Esophagus (tissue), 2 donors: ENCODE data around the gene SLC5A1. TPM values are rescaled to one million over a fixed set of nuclear protein-coding genes. Genes with fewer than 3 reads are reported as not detected.

Experiments
- H3K27ac ChIP-seq, 2 donors: one replicate each; pipeline ENCODE4 v1.5.1; 2013; ENCODE audit warnings: low read depth in 2 of 2, mild to moderate bottlenecking in 2 of 2, inconsistent platforms in 1 of 2, low read length in 1 of 2, moderate library complexity in 1 of 2
- H3K27me3 ChIP-seq, 2 donors: one replicate each; pipeline ENCODE4 v1.6.1; 2013; ENCODE audit warnings: low read length in 2 of 2, control low read depth in 1 of 2, mild to moderate bottlenecking in 1 of 2; ENCODE audit not compliant: insufficient read depth in 2 of 2, control insufficient read depth in 1 of 2
- H3K36me3 ChIP-seq, 2 donors: one replicate each; pipeline ENCODE4 v1.6.1; 2013; ENCODE audit warnings: low read length in 1 of 2; ENCODE audit not compliant: control insufficient read depth in 2 of 2, insufficient read depth in 2 of 2
- H3K4me1 ChIP-seq, 2 donors: one replicate each; pipeline ENCODE4 v1.6.1; 2013; ENCODE audit warnings: low read length in 1 of 2; ENCODE audit not compliant: control insufficient read depth in 2 of 2, insufficient read depth in 2 of 2
- H3K4me3 ChIP-seq, 2 donors: one replicate each; pipeline ENCODE4 v1.5.1; 2013; ENCODE audit warnings: low read length in 2 of 2, mild to moderate bottlenecking in 2 of 2, low read depth in 1 of 2, moderate library complexity in 1 of 2
- H3K9me3 ChIP-seq, 2 donors: one replicate each; pipeline ENCODE4 v1.6.1; 2013; ENCODE audit warnings: mild to moderate bottlenecking in 2 of 2, low read depth in 1 of 2, low read length in 1 of 2, moderate library complexity in 1 of 2; ENCODE audit not compliant: control insufficient read depth in 2 of 2, insufficient read depth in 1 of 2
- WGBS, 2 donors: extraction: QIAGEN DNeasy Blood & Tissue Kit; methylation state at CpG; one replicate each; pipeline ENCODE4 v1.1.7; 2013; 5-methylcytosine and 5-hydroxymethylcytosine counted together
- polyA plus RNA-seq, 2 donors: library from polyadenylated mRNA; stranded (reverse); fragments of 200-250 nt; gene quantifications; one replicate each; pipeline ENCODE4 v1.2.3, GENCODE V29; 2013
- donor health status: healthy with polysubstance abuse.
- donor health status: Bipolar disorder and iron deficiency.

SLC5A1 gene
- polyA plus RNA-seq, 2 donors = 1.4 to 3.7 TPM

DNA sequence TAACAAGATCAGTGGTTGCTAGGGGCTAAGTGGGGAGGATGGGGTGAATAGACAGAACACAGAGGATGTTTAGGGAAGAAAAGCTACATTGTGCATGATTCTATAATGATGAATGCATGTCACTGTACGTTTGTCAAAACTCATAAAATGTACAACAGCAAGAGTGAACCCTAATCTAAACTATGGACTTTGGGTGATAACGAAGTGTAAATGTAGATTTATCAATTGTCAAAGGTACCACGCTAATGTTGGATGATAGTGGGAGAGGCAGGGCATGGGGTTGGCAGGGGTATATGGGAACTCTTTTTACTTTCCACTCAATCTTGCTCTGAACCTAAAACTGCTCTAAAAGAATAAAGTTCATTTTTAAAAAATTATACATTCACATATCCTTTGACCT lies 21.3 kb upstream of the SLC5A1 start:
- no peaks in the 10 kb centered on the region for H3K9me3 ChIP-seq
- no peaks in the 10 kb centered on the region for H3K36me3 ChIP-seq
- H3K27me3 ChIP-seq = peaks cover 0 to 2% of the 10 kb centered on the region in 2 donors
- peaks cover 0 to 5% of the 10 kb centered on the region in 2 donors for H3K4me1 ChIP-seq
- H3K27ac ChIP-seq = no peak overlapping the region
- WGBS, 2 donors = 62 to 70% methylated on average over 3 of the region's 3 CpGs
- no peak overlapping the region for H3K4me3 ChIP-seq

DNA sequence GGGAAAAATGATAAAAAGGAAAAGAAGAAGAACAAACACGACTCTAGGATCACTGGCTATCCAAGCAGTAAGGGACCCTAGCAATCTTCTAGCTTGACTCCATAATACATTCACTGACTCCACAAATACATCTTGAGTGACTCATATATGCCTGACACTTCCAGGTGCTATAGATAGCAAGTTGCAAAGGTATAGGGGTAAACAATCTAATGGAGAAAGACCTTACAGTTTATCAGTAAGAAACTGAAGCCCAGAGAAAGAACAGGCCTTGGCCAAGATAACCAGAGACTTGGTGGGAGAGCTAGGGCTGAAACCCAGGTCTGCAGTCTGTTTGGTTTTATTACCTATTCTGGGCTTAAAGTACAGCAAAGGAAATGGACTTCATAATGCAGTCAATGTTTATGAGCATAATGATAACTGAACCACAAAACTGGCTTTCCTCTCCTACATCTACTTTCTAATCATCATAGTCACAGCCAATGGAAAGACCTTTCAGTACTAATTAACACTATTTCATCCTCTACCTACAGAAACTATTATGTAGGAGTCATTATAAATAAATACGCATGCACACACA lies 19.7 kb upstream of the SLC5A1 start:
- WGBS, 2 donors = 85 to 86% methylated on average over 2 of the region's 2 CpGs
- Histone ChIP-seq H3K4me3 (no peak overlapping the region), H3K27me3 (no peaks in the 10 kb centered on the region), H3K27ac (no peak overlapping the region), H3K4me1 (peaks cover 0 to 5% of the 10 kb centered on the region in 2 donors), H3K9me3 (no peaks in the 10 kb centered on the region), H3K36me3 (no peaks in the 10 kb centered on the region)

DNA sequence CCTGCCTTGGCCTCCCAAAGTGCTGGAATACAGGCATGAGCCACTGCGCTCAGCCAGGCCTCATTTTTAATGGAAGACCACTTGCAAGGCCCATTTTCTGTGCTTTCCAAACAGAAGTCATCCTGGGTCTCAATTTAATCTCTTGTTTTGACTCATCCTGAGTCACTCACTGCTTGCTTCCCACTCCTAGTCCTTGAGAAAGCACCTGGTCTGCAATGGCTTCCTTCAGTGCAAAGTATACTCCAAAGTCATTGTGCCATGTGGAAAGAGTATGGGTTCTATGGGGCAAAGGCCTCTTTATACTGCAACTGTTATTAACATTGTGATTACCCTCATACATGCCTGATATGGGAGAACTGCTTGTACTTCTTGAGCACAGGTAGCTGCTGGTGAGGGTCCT lies 18.3 kb upstream of the SLC5A1 start:
- WGBS, 2 donors = 87 to 96% methylated on average over 1 of the region's 1 CpG
- H3K27ac ChIP-seq = no peak overlapping the region
- peaks cover 0 to 5% of the 10 kb centered on the region in 2 donors for H3K4me1 ChIP-seq
- no peaks in the 10 kb centered on the region for H3K36me3 ChIP-seq
- no peaks in the 10 kb centered on the region for H3K27me3 ChIP-seq
- H3K9me3 ChIP-seq = no peaks in the 10 kb centered on the region
- no peak overlapping the region for H3K4me3 ChIP-seq

DNA sequence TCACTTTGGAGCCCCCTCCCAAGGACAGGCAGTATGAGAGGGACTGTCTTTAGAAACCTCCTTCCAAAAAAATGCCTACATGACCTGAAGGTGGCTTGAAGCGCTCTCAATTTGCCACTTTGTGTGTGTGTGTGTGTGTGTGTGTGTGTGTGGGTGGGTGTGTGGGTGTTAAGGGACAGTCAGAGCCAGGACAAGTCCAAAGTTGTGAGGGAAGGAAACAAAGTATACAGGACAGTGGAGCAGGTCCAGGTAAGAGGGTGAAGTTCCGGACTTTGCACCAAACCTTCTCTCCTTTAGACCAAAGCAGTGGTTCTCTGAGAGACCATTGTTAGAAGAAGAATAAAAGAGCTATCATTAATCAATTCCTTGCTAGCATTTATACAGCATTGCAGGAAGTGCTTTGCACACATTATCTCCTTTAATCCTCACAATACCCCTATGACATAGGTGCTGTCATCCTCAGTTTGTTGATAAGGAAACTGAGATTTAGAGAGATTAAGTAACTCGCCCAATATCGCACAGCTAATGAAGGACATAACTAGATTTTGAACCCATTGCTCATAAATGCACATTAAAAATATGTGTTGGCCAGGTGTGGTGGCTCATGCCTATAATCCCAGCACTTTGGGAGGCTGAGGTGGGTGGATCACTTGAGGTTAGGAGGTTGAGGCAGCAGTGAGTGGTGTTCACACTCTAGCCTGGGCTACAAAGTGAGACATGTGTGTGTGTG lies 12.4 kb upstream of the SLC5A1 start:
- Histone ChIP-seq H3K9me3 (no peaks in the 10 kb centered on the region), H3K36me3 (no peaks in the 10 kb centered on the region), H3K27ac (no peak overlapping the region), H3K4me1 (peaks cover 0 to 2% of the 10 kb centered on the region in 2 donors), H3K4me3 (no peak overlapping the region), H3K27me3 (no peaks in the 10 kb centered on the region)
- 76 to 80% methylated on average over 4 of the region's 4 CpGs for WGBS, 2 donors

DNA sequence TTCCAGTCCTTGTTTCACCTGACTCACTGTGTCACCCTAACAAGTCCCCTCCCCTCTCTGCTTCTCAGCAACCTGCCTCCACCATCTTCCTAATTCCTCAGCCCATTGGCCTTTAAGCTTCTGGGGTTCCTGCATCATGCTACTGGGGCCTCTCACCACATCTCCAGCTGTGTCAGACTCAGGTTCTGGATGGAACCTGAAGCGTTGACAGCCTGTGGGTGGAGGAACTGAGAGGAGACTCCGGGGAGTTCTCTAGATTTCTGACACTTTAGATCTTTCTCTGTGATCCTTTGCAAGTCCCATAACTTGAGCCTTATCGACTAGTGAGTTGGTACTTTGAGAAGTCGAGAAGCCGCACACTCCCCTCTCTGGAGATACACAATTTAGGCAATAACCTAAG lies 11.6 kb upstream of the SLC5A1 start:
- Histone ChIP-seq H3K36me3 (no peaks in the 10 kb centered on the region), H3K27ac (no peak overlapping the region), H3K4me1 (peaks cover 0 to 2% of the 10 kb centered on the region in 2 donors), H3K4me3 (no peak overlapping the region), H3K9me3 (no peaks in the 10 kb centered on the region), H3K27me3 (no peaks in the 10 kb centered on the region)
- WGBS, 2 donors = 91 to 92% methylated on average over 5 of the region's 5 CpGs

DNA sequence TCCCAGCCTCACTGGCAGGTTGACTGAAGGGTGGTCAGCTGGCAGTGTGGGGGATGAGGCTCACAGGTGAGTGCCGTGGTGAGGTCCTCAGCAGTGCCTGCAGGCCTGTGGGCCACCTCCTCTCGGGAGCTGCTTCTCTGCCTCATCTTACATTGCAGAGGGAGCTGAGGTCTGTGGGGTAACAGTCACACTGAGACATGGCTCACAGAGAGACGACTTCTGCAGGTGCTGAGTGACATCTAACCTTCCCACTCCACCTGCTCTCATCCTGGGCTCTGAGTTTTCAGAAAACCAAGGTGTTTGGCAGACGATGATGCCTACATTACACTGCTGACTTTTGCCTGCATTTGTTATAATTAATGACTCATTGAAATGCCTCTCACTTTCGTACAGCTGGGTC lies 8.8 kb upstream of the SLC5A1 start:
- Histone ChIP-seq H3K4me3 (no peak overlapping the region), H3K4me1 (peaks cover 0 to 2% of the 10 kb centered on the region in 2 donors), H3K27me3 (no peaks in the 10 kb centered on the region), H3K27ac (no peak overlapping the region), H3K9me3 (no peaks in the 10 kb centered on the region), H3K36me3 (no peaks in the 10 kb centered on the region)
- 52 to 58% methylated on average over 5 of the region's 5 CpGs for WGBS, 2 donors

DNA sequence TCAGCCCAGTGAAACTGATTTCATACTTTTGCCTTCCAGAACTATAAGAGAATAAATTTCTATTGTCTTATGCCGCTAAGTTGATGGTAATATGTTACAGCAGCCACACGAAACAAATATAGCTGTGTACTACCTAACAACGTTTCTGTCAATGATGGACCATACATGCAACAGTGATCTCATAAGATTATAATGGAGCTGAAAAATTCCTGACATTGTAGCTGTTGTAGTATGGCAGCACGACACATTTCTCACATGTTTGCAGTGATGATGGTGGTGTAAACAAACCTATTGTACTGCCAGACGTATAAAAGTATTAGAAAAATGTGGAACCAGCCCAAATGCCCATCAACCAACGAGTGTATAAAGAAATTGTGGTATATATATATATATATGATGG lies 5.8 kb upstream of the SLC5A1 start:
- Histone ChIP-seq H3K9me3 (no peaks in the 10 kb centered on the region), H3K27ac (no peak overlapping the region), H3K36me3 (no peaks in the 10 kb centered on the region), H3K4me1 (peaks cover 0 to 4% of the 10 kb centered on the region in 2 donors), H3K4me3 (no peak overlapping the region), H3K27me3 (no peaks in the 10 kb centered on the region)
- WGBS, 2 donors = 66 to 67% methylated on average over 6 of the region's 6 CpGs

DNA sequence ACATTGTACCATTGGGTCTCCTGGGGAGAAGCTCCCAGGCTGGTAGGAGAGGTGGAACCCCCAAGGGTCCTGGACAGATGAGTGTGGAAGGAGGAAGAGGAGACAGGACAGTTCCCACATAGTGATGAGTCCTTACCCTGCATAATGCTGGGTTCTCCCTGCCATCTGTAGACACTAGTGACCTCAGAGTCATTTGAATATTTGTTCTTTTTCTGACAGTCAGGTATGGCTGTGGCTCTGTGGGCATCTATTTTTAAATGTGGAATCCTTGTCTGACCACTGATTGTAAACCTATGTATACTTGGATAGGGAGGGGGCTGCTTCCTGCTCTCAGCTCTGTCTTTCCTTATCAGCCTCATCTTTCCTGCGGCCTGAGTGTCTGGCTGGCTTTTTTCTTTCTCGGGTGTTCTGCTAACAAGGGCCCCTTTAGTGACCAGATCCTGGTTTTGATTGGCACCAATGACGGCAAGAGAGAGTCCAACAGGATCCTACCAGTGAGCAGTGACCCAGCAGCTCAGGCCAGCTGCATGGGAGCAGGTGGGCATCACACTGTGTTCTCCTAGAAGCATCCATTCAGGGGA lies 2.6 kb upstream of the SLC5A1 start:
- H3K4me3 ChIP-seq = no peak overlapping the region
- H3K36me3 ChIP-seq = no peaks in the 10 kb centered on the region
- WGBS, 2 donors = 55 to 61% methylated on average over 3 of the region's 3 CpGs
- H3K9me3 ChIP-seq = no peaks in the 10 kb centered on the region
- no peak overlapping the region for H3K27ac ChIP-seq
- H3K27me3 ChIP-seq = no peaks in the 10 kb centered on the region
- peaks cover 5 to 13% of the 10 kb centered on the region in 2 donors for H3K4me1 ChIP-seq

DNA sequence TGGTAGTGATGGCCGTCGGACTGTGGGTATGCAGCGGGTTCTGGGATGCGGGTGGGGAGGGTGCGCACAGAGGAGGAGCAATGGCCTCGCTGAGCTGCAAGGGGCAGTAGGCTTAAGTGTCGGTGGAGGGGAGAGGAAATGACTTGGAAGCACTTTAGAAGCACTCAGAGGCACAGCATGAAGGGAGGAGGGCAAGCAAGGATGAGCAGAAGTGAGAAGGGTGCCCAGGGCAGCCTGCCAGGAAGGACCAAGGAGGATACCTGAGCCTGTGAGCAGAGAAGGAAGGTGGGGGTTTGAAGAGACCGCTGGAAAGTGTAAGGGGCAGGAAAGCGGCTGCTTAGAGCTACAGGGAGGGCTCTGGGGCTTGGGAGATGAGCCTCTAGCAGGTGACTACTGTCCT lies 330 bp downstream of the SLC5A1 start:
- WGBS, 2 donors = 55 to 56% methylated on average over 9 of the region's 9 CpGs
- no peaks in the 10 kb centered on the region for H3K9me3 ChIP-seq
- H3K4me3 ChIP-seq = peak overlapping the region in 1 of 2 donors; percentile 12
- H3K4me1 ChIP-seq = peaks cover 5 to 13% of the 10 kb centered on the region in 2 donors
- no peaks in the 10 kb centered on the region for H3K36me3 ChIP-seq
- H3K27ac ChIP-seq = peak overlapping the region; percentile 4 to 76
- no peaks in the 10 kb centered on the region for H3K27me3 ChIP-seq
